ENCODE data around the gene CLEC2L.

CLEC2L gene

GRCh38 chr7:139523199-139523941 is at the start of gene CLEC2L:
TSS of gene CLEC2L (plus strand) at chr7:139523685. CDS start at chr7:139523928, 243 bp downstream.
- FAIRE-seq (no peak), DNase-seq (ENCODE audit: extremely low spot score, insufficient read length, low read depth) (no peak)

GRCh38 chr7:139476139-139476538 is 47.3 kb upstream of the CLEC2L start:
- FAIRE-seq (no peak), DNase-seq (ENCODE audit: extremely low spot score, insufficient read length, low read depth) (no peak)

DNA sequence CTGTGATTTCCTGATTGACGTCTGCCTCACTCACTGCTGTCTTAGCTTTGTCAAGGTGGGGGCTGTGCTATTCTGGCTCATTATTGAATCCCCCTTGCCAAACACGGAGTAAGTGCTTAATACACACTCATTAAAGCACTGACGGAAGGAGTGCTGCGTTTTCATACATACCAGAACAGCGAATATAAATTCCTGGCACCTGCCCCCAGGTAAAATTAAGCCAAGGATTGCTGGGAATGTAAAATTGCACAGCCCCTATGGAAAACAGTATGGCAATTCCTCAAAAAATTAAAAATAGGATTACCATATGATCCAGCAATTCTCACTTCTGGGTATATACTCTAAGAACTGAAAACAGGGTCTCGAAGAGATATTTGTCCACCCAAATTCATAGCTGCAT is 46.6 kb upstream of the CLEC2L start:
- DNase-seq (ENCODE audit: extremely low spot score, insufficient read length, low read depth) = no peak
- FAIRE-seq = no peak

DNA sequence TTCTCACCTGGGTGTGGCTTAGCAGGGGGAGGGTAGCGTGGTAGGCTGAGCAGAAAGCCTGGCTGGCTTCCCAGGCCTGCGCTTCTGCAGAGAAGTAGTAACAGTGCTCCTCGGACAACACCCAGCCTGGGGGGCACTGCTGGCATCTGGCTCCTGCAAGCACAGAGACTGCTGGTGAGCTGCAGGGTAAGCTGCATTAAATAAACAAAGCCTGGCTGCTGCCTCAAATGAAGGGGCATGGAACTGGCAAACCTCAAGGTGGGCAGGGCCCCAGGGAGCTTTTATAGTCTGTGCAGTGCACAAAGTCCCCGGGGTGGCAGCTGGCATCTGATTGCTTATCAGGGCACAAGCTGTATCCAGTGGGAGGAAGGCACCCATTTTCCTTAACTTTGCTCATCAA is 43.9 kb upstream of the CLEC2L start:
- FAIRE-seq = no peak

DNA sequence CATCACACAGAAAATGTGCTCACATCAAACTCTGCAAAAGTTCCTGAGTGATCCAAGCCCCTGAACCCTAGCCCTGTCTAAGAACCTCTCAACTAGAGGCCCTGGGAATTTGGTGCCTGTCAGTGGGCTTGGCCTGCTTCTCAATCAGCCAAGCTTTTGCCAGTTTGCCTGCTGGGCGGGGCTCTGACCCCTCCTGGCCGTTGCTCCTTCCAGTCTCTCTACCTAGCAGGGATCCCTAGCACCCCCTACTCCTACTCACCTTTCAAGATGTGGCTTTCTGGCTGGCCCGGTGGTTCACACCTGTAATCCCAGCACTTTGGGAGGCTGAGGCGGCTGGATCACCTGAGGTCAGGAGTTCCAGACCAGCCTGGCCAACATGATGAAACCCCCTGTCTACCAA is 42.1 kb upstream of the CLEC2L start:
- FAIRE-seq = no peak
- DNase-seq (ENCODE audit: extremely low spot score, insufficient read length, low read depth) = no peak

More for the DNA sequence above, 43.9 kb upstream of the CLEC2L start:
- DNase-seq (ENCODE audit: extremely low spot score, insufficient read length, low read depth) = no peak

DNA sequence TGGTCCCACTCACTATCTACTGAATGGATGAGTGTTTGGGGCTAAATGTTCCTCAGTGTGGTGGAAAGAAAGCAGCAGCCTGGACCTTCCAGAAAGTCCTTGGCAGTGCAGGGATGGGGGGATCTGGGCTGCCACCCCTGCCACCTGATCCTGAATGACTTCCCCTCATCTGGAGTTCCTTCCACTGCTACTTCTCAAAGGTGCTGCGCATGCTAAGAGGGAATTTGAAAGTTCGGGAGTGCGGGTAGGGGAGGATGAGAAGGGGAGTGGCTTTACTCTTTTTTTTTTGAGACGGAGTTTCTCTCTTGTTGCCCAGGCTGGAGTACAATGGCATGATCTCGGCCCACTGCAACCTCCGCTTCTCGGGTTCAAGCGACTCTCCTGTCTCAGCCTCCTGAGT is 41.4 kb upstream of the CLEC2L start:
- no peak for DNase-seq (ENCODE audit: extremely low spot score, insufficient read length, low read depth)
- FAIRE-seq = no peak

GRCh38 chr7:139482662-139483466 is 40.6 kb upstream of the CLEC2L start:
- FAIRE-seq (no peak), DNase-seq (ENCODE audit: extremely low spot score, insufficient read length, low read depth) (no peak)

DNA sequence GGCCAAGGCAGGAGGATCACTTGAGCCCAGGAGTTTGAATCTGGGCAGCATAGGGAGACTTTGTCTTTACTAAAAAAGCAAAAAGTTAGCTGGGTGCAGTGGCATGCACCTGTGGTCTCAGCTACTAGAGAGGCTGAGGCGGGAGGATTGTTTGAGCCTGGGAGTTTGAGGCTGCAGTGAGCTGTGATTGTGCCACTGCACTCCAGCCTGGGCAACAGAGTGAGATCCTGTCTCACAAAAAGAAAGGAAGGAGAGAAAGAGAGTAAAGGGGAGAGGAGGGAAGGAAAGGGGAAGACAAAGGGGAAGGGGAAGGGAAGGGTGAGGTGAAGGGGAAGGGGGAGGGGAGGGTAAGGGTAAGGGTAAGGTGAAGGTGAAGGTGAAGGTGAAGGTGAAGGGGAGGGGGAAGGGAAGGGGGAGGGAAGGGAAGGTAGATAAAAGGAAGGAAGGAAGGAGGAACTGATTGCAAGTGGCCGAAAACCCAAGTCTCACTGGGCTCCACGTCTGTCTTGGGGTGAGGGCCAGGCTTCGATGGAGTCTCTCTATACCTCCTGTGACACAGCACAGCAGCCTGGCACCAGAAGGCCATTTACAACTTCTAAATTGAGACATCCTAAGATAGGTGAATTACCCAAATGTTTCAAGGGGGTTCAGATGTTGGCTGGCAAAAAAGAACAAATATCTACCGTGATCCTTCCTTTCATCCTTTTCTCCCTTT is 36.0 kb upstream of the CLEC2L start:
- no peak for DNase-seq (ENCODE audit: extremely low spot score, insufficient read length, low read depth)
- no peak for FAIRE-seq

DNA sequence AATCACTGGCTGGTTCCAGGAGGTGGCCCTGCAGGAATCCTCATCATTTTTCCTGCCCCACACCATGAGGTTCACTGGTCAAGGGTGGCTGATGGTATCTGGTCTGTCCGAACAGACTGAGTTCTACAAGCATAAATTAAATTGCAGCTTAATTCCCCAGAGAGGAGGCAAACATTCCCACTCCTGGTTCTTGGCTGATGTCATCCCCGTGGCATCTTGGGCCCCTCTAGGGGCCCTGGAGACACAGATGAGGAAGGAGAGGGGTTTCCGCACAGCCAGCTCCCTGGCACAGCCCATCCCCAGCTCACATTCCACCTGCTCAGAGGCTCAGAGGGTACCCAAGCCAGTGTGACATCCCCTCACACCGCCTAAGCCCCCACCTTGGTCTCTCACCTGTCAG is 34.7 kb upstream of the CLEC2L start:
- no peak for DNase-seq (ENCODE audit: extremely low spot score, insufficient read length, low read depth)
- FAIRE-seq = no peak

DNA sequence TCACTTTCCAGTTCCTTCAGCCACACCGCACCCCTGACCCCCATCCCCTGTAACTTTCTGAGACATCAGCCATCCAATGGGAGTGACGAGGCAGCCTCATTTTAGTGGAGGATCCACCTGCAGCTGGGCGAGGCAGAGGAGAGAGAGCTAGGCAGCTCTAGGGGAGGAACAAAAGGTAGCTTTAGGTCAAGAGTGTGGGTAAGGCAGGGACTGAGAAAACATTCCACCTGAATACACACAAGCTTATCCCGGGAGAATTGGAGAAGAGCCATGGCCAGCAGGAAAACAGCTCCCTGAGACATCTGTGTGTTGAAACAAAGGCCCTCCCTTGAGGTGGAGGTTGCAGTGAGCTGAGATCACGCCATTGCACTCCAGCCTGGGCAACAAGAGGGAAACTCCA is 33.4 kb upstream of the CLEC2L start:
- DNase-seq (ENCODE audit: extremely low spot score, insufficient read length, low read depth) = no peak
- FAIRE-seq = no peak

GRCh38 chr7:139492293-139492692 is 31.2 kb upstream of the CLEC2L start:
- no peak for FAIRE-seq
- DNase-seq (ENCODE audit: extremely low spot score, insufficient read length, low read depth) = no peak

GRCh38 chr7:139494835-139495579 is 28.5 kb upstream of the CLEC2L start:
- peak; percentile 59 for DNase-seq (ENCODE audit: extremely low spot score, insufficient read length, low read depth)
- FAIRE-seq = peak; percentile 81

GRCh38 chr7:139495580-139496125 is 27.8 kb upstream of the CLEC2L start:
- no peak for DNase-seq (ENCODE audit: extremely low spot score, insufficient read length, low read depth)
- peak; percentile 18 for FAIRE-seq

DNA sequence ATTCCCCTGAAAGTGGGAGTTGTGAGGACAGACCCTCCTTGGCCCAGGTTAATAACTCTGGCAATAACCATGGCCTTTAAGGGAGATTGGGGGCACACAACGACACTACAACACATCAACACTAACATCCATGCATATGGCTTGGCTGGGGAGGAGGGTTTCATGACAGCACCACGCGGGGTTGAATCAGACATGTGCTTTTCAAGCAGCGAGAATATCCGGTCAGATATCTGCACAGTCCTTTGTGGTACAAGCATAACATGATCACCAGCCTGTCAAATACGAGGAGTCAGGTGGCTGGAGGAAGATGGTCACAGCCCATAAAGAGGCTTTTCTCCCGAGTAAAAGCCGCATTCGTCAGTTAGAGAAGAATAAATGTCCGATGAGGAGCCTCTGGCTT is 27.0 kb upstream of the CLEC2L start:
- DNase-seq (ENCODE audit: extremely low spot score, insufficient read length, low read depth) (no peak), FAIRE-seq (no peak)

GRCh38 chr7:139500770-139501138 is 22.7 kb upstream of the CLEC2L start:
- no peak for DNase-seq (ENCODE audit: extremely low spot score, insufficient read length, low read depth)
- no peak for FAIRE-seq

GRCh38 chr7:139502226-139502625 is 21.3 kb upstream of the CLEC2L start:
- no peak for DNase-seq (ENCODE audit: extremely low spot score, insufficient read length, low read depth)
- FAIRE-seq = no peak

GRCh38 chr7:139505563-139505962 is 17.9 kb upstream of the CLEC2L start:
- FAIRE-seq (no peak), DNase-seq (ENCODE audit: extremely low spot score, insufficient read length, low read depth) (no peak)

GRCh38 chr7:139509535-139509934 is 13.9 kb upstream of the CLEC2L start:
- DNase-seq (ENCODE audit: extremely low spot score, insufficient read length, low read depth) (no peak), FAIRE-seq (no peak)

DNA sequence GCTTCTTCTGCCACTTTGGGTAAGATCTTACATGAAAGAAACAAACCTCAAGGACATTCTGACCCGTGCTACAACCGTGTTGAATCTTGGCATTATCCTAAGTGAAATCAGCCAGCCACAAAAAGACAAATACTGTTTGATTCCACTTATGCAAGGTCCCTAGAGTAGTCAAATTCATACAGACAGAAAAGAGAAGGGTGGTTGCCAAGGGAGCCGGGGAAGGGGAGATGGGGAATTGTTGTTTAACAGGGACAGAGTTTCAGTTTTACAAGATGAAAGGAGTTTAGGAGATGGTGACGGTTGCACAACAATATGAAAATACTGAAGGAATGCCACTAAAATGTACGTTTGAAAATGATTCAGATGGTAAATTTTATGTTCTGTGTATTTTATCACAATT is 12.2 kb upstream of the CLEC2L start:
- DNase-seq (ENCODE audit: extremely low spot score, insufficient read length, low read depth) = no peak
- no peak for FAIRE-seq

- DNase-seq (ENCODE audit: extremely low spot score, insufficient read length, low read depth) (no peak), FAIRE-seq (no peak)
These were observed 8.2 kb upstream of the CLEC2L start for GRCh38 chr7:139515266-139515665.
